Measurements from ENCODE around the gene HIRIP3. TPM values are rescaled to one million over a fixed set of nuclear protein-coding genes. Genes with fewer than 3 reads are reported as not detected.

The HIRIP3 gene
- total RNA-seq, 1 donor: 13.6 TPM

DNA sequence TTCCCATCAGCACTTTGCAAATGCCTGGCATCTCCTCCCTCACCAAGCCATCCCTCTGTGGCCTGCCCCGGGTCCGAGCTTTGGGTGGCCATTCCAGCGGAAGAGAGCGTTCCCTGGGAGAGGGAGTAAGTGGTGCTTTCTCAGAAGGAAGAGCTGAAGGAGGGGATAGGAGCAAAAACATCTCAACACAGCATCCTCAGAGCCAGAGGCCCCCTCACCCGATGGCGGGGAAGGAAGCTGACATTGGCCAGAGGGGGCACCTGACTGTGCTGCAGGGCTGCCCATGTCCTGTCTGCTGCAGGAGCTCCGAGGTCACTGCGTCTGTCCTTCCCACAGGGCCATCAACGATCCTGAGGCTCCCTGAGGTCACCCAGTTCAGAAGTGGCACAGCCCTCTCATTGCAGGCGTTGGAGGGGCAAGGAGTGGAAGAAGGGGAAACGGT is 36.1 kb upstream of the HIRIP3 start:
- no peak for DNase-seq (ENCODE audit: low read depth)
- no peak overlapping the region for H3K4me3 ChIP-seq (ENCODE audit: low read depth, low read length)
- TF ChIP-seq, protein P1, sequence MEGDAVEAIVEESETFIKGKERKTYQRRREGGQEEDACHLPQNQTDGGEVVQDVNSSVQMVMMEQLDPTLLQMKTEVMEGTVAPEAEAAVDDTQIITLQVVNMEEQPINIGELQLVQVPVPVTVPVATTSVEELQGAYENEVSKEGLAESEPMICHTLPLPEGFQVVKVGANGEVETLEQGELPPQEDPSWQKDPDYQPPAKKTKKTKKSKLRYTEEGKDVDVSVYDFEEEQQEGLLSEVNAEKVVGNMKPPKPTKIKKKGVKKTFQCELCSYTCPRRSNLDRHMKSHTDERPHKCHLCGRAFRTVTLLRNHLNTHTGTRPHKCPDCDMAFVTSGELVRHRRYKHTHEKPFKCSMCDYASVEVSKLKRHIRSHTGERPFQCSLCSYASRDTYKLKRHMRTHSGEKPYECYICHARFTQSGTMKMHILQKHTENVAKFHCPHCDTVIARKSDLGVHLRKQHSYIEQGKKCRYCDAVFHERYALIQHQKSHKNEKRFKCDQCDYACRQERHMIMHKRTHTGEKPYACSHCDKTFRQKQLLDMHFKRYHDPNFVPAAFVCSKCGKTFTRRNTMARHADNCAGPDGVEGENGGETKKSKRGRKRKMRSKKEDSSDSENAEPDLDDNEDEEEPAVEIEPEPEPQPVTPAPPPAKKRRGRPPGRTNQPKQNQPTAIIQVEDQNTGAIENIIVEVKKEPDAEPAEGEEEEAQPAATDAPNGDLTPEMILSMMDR (IDR thresholded peaks at IDR 0.05; ENCODE audit: insufficient read depth, low read length): no peak

DNA sequence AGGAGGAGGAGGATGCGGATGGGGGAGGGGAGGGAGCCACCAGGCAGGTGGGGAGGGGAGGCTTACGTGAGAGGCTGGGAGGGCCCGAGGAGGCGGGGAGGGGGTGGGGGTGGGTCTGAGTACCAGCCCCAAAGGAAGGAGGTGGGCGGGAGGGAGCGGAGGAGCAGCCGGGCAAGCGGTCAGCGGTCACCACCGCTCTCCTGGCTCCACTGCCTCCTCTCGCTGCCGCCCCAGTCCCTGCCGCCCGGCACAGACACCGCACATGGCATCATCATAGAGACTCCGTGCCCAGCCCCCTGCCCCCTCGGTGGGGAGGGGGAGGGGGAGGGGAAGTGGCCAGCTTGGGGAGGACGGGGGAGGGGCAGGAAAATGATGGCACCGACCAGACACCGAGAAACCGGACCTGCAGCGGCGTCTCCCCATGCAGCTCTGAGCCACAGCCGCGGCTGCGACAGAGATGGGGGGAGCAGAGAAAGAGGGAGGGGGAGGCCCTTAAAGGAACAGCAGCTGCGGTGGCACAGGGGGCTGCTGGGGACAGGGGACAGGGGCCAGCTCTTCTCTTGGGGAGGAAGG is 35.5 kb upstream of the HIRIP3 start, which contains the start of gene TLCD3B:
Gene TLCD3B, minus strand, starts transcription at position 431 of the 573 bp plus-strand sequence. CDS start 744 bp downstream, outside the sequence.
- H3K4me3 ChIP-seq (ENCODE audit: low read depth, low read length): no peak within 1 kb of the TSS
- DNase-seq (ENCODE audit: low read depth): no peak
- TF ChIP-seq, protein P1 (IDR thresholded peaks at IDR 0.05; ENCODE audit: insufficient read depth, low read length): no peak

DNA sequence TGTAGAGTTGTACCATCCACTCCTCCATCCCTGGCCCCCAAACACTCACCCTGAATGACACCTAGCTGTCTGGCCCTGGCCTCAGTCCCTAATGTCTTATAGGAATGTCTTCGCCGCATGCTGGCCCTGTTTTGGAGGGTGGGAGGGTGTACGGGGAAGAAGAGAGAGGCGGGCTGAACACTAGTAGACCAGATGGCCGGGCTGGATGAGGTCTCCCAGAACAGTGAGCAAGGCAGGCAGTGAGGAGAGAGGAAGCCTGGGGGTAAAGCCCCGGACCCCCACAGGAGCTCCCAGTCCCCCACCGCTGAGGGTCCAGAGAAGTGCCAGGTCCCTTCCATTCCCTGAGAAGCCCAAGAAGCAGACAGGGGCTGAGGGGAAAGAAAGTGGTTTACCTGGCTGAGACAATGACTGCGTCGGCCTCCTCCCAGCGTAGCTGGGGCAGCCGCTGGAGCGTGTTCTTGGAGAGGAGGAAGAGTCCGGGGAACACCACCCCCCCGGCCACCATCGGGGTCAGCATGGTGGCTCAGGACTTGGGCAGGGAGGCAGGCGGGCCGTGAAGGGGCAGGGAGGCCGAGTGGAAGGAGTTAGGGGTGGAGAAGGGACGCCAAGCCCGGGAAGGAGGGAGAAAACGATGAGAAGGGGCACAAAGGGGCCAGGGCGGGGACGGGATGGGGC is 34.7 kb upstream of the HIRIP3 start:
- DNase-seq (ENCODE audit: low read depth): no peak

DNA sequence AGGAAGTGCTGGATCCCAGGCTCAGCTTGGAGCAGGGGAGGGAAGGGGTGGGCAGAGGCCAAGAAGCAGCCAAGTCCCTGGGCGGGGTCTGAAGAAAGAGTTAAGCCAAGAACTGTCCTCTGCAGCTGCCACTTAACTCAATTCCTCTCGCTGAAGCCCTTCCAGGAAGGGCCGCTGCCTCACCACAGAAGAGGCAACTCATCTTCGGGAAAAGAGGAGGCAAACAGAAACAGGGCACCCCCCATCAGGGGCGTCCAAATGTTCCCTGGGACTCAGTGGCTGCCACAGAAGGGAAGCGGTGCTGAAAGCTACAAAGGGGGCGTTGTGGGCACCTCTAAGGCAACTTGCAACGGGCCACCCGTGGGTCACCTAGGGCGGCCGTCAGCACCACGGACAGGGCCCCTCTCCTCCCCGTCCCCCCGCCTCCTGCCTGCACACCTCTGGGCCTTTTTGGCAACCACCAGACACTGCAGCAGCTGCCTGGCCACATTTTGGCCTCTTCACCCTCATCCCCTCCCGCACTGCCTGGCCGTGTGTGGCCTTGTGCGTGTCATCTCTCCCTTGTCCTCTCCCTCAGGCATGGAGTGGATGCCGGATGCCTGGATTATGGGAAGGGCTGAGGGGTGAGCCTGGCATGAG is 33.1 kb upstream of the HIRIP3 start:
- DNase-seq (ENCODE audit: low read depth): no peak
- no peak overlapping the region for H3K4me3 ChIP-seq (ENCODE audit: low read depth, low read length)
- TF ChIP-seq, protein P1 (IDR thresholded peaks at IDR 0.05; ENCODE audit: insufficient read depth, low read length): no peak

More for the DNA sequence above, 34.7 kb upstream of the HIRIP3 start:
- TF ChIP-seq, protein P1 (IDR thresholded peaks at IDR 0.05; ENCODE audit: insufficient read depth, low read length): no peak
- H3K4me3 ChIP-seq (ENCODE audit: low read depth, low read length): no peak overlapping the region

DNA sequence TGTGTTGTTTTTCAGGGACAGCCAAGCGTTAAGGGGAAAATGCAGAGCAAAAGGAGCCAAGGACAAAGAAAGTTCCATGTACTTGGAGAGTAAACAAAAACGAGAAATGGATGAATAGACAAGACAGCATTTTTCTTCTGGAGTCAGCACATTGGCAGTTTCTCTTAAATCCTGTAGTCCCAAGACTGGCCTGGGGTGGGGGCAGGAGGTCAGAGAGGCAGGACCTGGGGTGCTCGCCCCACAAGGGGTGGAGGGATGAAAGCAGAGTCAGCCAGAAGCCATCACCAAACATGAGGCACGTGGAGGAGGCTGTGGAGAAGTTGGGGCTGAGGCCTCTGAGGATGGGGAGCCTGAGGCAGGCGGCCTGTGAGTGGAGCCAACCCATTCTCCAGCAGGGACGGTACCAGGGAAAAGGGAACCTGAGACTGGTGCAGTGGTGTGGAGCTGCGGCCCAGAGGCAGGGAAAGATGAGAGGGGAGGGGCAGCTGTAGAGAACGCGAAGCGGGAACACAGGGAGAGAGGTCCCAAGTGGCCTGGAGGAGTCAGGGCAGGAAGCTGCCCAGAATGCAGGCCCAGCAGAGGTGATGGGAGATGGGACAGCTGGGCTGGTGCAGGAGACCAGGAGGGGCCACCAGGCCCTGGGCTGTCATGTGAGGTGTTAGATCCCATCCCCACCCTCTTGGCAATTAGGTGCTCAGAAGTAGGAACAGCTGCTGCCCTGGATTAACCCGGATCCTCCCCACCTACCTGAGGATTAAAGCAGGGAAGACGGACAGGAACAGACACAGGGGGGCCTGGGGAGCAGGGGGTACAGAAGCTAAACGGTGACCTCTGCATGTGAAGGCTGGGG is 32.4 kb upstream of the HIRIP3 start:
- no peak overlapping the region for H3K4me3 ChIP-seq (ENCODE audit: low read depth, low read length)
- TF ChIP-seq, protein P1 (IDR thresholded peaks at IDR 0.05; ENCODE audit: insufficient read depth, low read length): no peak
- no peak for DNase-seq (ENCODE audit: low read depth)

DNA sequence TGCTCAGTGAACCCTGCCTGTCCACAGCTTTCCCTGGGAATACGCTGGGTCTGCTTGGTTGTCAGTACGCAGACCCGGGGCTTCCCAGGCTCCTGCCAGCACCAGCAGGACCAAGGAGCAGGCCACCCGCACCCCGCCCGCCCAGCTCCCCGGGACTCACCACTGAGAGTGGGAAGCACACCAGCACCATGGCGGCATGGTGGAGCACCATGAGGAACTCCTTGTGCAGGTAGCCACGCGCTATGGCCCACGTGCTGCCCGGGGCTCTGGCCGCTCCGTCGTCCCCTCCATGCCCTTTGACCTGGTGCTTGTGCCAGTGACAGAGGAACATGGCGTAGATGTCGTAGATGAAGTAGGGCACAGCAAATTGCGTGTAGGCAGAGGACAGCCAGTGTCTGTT is 31.0 kb upstream of the HIRIP3 start:
- DNase-seq (ENCODE audit: low read depth): no peak
- H3K4me3 ChIP-seq (ENCODE audit: low read depth, low read length): no peak overlapping the region

More for the DNA sequence above, 31.0 kb upstream of the HIRIP3 start:
- TF ChIP-seq, protein P1 (IDR thresholded peaks at IDR 0.05; ENCODE audit: insufficient read depth, low read length): no peak

Measured in fibroblast of the aortic adventitia (primary cell).